Activated CD4-positive, CD25-positive, alpha-beta regulatory T cell treated with anti-CD3 and anti-CD28 coated beads, Interleukin-2, amount 50 U/mL, for 24 hours (primary cell): Measurements from ENCODE around the gene LRTM1.

Experiments
- ATAC-seq, 2 donors: fragments of 150-1000 bp; cut with Tn5 transposase; one replicate each; pipeline ENCODE4 v1.10.0; 2021; ENCODE audit warnings: mild to moderate bottlenecking in 1 of 2, moderate library complexity in 1 of 2

Gene LRTM1

DNA sequence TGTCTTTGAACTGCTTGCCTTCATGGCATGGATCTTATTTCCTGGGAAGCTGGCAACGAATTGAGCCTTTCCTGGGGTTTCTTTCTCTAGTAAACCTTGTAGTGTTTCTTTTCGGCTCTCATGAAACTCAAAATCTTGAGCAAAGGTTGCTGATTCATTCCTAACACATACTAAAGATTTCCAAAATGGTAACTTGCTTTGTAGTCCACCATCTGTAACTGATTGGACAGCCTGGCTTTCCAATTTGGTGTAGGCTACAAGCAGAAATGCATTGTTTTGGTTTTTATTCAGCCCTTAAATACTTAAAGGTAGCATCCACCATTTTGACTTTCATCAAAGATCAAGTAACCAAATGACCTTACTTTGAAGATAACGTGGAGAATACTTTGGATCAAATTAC lies 38.1 kb downstream of the LRTM1 start:
- no peak for ATAC-seq

DNA sequence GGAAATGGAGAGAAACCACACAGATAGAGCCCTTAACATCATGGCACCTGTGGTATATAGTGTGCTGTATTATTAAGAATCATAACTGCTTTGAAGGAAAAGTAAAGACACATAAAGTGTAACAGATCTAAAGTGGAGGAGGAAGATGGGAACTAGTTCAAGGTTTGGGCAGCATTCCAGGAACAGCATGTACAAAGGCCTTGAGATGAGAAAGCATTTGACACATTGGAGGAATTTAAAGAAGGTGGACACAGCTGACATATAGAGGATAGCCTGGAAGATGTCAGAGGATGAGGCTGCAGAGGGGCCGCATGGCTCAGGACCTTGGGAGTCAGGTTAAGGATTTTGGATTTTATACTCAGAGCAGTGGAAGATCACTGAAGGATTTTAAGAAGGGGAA lies 39.0 kb downstream of the LRTM1 start:
- no peak for ATAC-seq

DNA sequence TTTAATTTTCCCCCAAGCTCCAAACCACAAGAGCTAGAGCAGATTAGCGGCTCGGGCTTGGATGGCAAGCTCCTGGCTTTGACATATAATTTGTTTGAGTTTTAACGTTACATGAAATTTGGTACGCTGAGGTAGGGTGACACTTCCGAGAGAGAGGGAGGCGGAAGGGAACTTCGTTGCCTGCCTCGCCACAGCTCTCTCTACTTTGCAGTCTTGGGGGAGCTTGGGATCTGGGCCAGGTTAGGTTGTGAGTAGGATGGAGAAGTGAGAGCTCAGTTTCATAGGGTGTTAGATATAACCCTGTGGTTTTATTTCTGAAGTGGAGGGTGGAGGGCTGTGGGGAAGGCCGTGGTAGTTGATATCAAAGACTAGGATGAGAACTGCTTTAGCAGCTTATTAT lies 39.7 kb downstream of the LRTM1 start:
- no peak for ATAC-seq

DNA sequence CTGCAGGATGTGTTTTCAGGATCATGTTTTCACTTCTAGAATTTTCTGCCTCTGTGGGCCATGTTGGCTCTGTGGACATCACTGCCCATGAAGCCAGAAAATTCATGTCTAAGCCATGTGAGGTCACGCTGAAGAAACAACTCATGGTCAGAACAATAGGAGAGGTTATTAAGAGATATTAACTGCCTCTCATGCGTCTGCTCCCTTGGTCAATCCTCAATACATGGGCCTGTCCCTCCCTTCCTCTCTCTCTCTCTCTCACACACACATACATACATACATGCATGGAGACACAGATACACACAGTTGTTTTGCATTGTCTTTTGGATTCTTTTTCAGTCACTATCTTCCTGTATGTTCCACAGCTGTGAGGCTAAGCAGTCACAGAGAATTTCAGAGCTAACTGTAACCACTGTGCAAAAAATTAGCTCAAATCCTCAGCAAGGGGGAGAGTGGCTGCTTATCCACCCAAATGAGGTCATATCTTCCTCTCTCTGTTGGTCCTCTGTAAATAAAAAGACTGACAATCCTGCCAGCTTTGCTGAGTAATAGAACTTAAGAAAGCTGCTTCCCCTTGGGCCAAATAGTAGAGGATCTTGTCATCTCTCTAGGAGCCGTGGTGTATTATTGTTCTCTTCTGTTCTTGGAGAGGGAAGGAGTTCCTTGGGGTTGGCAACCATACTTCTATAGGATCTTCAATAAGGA lies 45.6 kb downstream of the LRTM1 start:
- no peak for ATAC-seq

DNA sequence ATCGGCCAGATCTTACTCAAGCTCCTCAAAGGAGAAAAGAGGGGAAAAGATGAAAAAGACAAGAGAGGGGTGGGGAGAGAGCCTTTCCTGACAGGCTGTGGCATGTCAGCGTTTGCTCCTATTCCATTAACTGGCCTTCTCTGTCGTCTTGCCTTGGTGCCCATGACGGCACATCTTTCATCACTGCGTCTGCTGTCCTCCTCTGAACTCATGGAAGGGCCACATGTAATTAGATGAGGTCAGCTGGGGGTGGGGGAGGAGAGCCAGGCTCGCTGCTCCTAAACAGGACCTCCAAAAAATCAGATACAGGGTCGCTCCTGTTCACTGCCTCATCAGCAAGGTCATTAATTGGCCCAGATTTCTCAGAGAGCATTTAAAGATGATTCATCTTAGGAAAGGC lies 49.7 kb downstream of the LRTM1 start:
- ATAC-seq, result no peak

DNA sequence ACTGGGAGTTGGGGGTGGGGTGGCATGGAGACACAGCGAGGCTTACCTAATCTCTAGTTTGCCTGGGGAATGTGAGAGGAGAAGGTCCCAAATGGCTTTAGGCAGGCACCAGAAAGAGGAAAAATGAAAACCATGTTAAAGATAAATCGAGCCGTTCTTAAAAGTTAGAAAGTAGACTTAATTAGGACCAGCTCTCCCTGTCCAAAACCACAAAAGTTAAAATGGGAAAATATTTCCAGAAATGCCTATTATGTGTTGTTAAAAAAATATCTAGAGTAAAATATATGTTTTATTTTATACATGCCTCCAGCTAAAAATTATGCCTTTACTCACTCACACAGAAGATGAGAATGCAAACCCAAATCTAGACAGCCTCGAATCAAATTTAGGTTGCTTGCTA lies 50.1 kb downstream of the LRTM1 start:
- no peak for ATAC-seq

DNA sequence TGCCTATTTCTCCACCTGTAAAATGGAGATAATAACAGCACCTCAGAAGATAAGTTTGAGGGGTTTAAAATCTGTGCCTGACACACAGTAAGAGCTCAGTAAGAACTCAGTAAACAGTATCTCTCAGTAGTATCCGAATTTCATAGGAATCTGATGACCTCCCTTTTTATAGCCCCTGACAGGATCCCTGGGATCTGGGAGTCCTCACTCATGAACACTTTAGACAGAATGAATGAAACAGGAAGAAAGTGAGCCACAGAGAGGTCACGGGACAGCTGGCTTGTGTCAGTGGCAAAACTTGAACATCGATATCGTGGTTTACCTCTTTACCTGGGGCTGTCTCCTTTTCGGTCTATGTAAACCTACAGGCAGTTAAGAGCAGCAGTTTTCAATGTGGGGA lies 51.2 kb downstream of the LRTM1 start:
- no peak for ATAC-seq

DNA sequence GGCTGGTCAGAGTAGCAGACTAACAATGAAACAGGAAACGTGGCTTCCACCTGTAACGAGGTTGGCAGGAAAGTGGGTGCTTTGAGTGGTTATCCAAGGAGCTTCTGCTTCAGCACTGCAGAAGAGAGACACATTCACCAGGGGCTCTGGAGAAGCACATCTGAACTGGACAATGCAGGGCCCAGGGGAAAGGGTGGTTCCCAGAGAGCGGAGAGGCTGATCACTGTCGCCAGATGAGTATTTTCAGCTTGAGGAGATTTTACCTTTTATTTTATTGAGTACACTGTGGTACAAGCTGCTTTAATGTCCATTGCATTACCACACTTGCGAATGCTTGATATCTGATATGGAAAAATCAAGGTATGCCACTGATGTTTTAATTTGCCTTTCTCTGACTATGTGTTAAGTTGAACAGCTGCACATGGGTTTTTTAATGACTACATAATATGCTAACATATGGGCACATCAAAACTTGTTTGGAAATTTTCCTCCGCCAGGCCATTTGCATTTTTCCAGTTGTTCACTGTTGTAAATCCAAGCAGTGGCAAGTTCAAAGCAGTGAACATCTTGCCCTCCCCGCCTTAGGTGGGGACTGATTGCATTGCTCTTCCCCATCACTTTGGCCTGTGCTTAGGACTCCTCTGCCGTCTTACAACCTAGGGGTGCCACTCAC lies 52.1 kb downstream of the LRTM1 start:
- no peak for ATAC-seq

DNA sequence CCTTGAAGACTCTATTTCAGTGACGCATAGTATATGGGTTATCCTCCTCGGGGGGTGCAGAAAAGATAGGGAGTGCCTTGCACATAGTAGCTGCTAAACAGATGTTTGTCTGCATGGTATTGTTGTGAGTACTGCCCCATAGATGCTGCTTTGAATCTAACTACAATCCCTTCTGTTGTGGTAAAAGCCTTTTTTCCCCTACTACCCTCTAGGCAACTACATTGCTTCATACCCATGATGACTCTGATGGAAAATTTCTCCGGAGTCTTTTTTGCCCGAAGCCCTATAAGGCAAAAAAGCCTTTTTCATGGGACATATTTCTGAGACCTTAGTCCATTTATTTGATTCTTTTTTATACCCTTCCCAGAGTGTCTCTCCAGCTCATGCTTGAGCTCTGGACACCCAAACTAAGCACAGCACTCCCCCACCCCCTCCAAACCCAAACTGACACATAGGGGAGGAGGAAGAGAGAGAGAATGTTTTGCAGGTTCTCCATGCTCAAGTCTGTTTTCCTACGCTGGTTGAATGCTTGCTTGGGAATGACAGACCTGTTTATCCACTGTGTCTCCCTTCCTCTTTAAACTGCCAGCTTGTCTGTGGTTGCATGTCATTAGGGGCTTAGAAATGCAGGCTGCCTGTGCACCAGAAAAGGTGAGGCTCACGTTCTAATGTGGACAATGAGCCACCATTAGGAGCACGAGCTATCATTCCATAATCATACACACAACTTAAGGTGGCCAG lies 52.9 kb downstream of the LRTM1 start:
- no peak for ATAC-seq

DNA sequence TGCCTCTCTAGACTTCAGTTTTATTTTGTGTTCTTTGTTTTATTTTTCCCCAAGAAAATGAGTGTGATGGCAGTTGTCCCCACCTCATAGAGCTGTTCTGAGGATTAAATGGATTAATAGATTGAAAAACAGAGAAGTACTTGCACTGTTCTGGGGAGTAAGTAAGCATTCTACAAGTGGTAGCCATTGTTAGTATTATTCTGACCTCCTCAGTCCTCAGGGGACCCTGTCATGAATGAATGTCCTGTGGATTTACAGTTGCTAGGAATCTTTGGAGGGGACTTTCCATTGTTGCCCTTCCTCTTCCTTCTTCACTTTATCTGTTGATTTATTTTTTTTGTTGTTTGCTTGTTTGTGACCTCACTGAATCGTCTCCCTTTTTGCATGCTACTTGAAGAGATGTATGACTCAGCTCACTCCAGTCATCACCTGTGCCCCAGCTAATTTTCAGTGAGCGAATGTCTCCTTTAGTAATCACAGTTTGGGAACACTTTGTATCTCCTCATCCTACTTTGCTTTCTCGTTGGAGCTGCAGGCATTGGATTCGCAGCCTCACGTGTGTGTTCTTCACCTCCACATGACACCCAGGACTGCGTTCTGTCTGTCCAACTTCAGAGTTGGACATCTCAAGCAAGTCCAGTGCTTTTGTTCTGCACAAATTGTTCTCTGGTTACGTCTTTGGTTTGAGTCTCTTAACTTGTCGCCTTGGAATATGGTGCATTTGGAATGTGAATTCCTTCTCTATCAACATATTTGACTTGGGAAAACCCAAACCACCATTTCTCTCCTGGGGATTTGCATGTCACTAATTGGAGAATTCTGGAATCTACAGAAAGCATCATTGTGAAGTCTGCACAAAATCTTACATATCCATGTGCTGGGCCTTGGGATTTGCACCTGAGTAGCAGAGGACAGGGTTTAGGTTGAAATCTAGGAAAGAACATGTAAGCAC lies 54.5 kb downstream of the LRTM1 start:
- ATAC-seq, result no peak

DNA sequence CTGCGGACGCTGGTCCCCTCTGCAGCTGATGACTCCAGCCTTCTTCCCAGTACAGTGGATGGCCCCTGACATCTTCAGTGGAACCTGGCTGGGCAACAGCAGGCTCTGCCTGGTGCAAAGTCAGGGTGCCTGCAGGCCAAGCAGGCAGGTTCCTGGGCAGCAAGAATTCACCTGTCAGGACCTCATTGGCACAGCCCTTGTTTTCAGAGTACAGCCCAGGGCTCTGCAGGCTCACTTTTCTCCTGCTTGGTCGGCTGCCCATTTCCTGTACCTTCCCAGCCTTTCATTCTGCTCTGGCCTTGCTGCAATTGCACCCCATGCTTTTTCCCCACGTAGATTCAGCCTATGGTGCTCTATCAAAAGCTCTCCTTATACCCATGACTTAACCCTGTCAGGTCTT lies 56.0 kb downstream of the LRTM1 start:
- no peak for ATAC-seq

DNA sequence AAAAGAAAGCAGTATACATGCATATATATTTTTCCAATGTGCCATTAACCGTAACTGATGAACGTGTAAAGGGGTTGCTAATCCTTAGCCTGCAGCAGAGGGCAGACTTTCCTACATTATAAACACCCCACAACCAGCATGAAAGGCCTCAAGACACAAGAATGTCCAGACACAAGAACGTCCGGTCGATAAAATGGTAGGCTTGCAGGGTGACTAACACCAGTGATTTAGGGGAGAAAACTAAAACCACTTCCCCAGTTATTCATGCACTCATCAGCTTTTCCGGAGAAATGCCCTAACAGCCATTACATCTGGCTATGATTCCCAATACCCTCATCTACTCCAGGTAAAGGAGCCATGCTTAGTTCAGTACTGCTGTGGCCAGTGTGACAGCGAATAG lies 57.4 kb downstream of the LRTM1 start:
- no peak for ATAC-seq
